Prostate gland (tissue), 2 donors: ENCODE measurements around the gene PROM2. TPM values are rescaled to one million over a fixed set of nuclear protein-coding genes. Genes with fewer than 3 reads are reported as not detected.

Experiments used
- DNase-seq: peaks from one replicate; pipeline ENCODE4 v3.0.0-alpha.2; 2019; ENCODE audit warnings: low spot score
- H3K27ac ChIP-seq, 2 donors: fragments of 200-600 bp; sonication (generic); 2 replicates each; pipeline ENCODE4 v1.5.1; 2017 to 2019
- H3K27me3 ChIP-seq: fragments of 200-600 bp; sonication (generic); replicated peaks from 2 replicates; pipeline ENCODE4 v1.5.1; 2019; ENCODE audit not compliant: insufficient read depth
- H3K36me3 ChIP-seq, 2 donors: fragments of 200-600 bp; sonication (generic); 1 replicate in 1 of 2; 2 replicates in 1 of 2; pipeline versions ENCODE4 v1.5.1 to v1.8.1; 2017 to 2019
- H3K4me1 ChIP-seq: fragments of 200-600 bp; sonication (generic); replicated peaks from 2 replicates; pipeline ENCODE4 v1.5.1; 2019
- H3K4me3 ChIP-seq, 2 donors: fragments of 200-600 bp; sonication (generic); 2 replicates each; pipeline ENCODE4 v1.5.1; 2017 to 2019
- H3K9me3 ChIP-seq: fragments of 200-600 bp; sonication (generic); 2 replicates; pipeline ENCODE4 v1.5.1; 2017
- POLR2A ChIP-seq: fragments of 450-650 bp; IDR thresholded peaks from one replicate; pipeline ENCODE4 v1.6.1; 2016; ENCODE audit warnings: antibody characterized with exemption, mild to moderate bottlenecking
- POLR2AphosphoS5 ChIP-seq: sonication (generic); formaldehyde crosslinking; IDR thresholded peaks from one replicate; pipeline ENCODE4 v1.6.1; 2017; ENCODE audit warnings: antibody characterized with exemption
- WGBS: methylation state at CpG from one replicate; pipeline ENCODE4 v1.1.5; 2018; 5-methylcytosine and 5-hydroxymethylcytosine counted together
- intact Hi-C: fragments of 100-400 bp; cut with DNase I; formaldehyde crosslinking; loops from one replicate; pipeline ENCODE4 v1.14.2; 2022
- total RNA-seq, 2 donors: library from RNA; depleted of rRNA; stranded (reverse); fragments of >200 nt; gene quantifications; one replicate each; pipeline ENCODE4 v1.1.0, GENCODE V29; 2016
- TF ChIP-seq, protein P1 (sequence below), 4 experiments: fragments of 200-600 bp in 2 of 4; fragments of 450-650 bp in 2 of 4; sonication (generic) in 2 of 4; IDR thresholded peaks; 1 replicate in 3 of 4; 2 replicates in 1 of 4; pipeline ENCODE4 v1.5.1; 2016 to 2019; ENCODE audit warnings: antibody characterized with exemption in 4 of 4, mild to moderate bottlenecking in 2 of 4, moderate library complexity in 2 of 4

Gene PROM2
- total RNA-seq, 2 donors from 2014 or later: 43.4 to 80.1 TPM

- Histone ChIP-seq H3K36me3 (no peaks in the 10 kb centered on the region), H3K27ac (peak overlapping the region; percentile 66 to 72), H3K4me3 (peak overlapping the region; percentile 20 to 30), H3K4me1 (peaks cover 4% of the 10 kb centered on the region), H3K27me3 (no peaks in the 10 kb centered on the region), H3K9me3 (no peaks in the 10 kb centered on the region)
- whole genome bisulfite sequencing: 63% methylated on average over 4 of the region's 4 CpGs
- no peak for DNase-seq
- TF ChIP-seq, protein P1, sequence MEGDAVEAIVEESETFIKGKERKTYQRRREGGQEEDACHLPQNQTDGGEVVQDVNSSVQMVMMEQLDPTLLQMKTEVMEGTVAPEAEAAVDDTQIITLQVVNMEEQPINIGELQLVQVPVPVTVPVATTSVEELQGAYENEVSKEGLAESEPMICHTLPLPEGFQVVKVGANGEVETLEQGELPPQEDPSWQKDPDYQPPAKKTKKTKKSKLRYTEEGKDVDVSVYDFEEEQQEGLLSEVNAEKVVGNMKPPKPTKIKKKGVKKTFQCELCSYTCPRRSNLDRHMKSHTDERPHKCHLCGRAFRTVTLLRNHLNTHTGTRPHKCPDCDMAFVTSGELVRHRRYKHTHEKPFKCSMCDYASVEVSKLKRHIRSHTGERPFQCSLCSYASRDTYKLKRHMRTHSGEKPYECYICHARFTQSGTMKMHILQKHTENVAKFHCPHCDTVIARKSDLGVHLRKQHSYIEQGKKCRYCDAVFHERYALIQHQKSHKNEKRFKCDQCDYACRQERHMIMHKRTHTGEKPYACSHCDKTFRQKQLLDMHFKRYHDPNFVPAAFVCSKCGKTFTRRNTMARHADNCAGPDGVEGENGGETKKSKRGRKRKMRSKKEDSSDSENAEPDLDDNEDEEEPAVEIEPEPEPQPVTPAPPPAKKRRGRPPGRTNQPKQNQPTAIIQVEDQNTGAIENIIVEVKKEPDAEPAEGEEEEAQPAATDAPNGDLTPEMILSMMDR (IDR thresholded peaks at IDR 0.05): no peak
- TF ChIP-seq POLR2AphosphoS5: no peak
- no peak for TF ChIP-seq POLR2A
- intact Hi-C loops: no loop called here
These were observed 884 bp downstream of the PROM2 start for GRCh38 chr2:95275151-95275515.

DNA sequence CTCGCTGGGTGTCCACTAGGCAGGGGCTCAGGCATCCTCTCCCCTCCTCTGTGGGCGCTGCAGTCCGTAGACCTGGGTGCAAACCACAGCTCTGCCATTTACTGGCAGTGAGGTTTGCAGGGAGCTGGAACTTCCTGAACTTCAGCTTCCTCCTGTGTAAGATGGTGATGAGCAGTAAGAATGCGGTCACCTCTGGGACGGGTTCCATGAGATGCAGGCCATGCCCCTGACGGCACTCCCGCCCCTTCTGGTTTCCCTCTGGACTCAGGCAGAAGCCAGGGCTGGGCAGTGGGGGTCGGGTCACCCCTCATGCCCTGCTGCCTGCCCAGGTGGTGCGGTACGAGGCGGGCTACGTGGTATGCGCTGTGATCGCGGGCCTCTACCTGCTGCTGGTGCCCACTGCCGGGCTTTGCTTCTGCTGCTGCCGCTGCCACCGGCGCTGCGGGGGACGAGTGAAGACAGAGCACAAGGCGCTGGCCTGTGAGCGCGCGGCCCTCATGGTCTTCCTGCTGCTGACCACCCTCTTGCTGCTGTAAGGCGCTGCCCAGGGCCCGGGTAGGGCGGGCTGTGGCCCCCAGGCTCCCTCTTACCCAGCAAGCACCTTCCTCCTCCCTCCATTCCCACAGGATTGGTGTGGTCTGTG lies 1.5 kb downstream of the PROM2 start:
- peak overlapping the region; percentile 20 to 30 for H3K4me3 ChIP-seq
- H3K27me3 ChIP-seq: no peaks in the 10 kb centered on the region
- H3K4me1 ChIP-seq: peaks cover 4% of the 10 kb centered on the region
- intact Hi-C loops: no loop called here
- 66% methylated on average over 7 of the region's 28 CpGs for WGBS
- peak overlapping the region; percentile 66 to 72 for H3K27ac ChIP-seq
- no peaks in the 10 kb centered on the region for H3K36me3 ChIP-seq
- no peaks in the 10 kb centered on the region for H3K9me3 ChIP-seq
- TF ChIP-seq POLR2A (peak; percentile 48), POLR2AphosphoS5 (peak; percentile 52)
- TF ChIP-seq, protein P1 (IDR thresholded peaks at IDR 0.05): no peak
- peak; percentile 61 for DNase-seq

- Histone ChIP-seq H3K4me3 (peak overlapping the region; percentile 20 to 30), H3K4me1 (peaks cover 4% of the 10 kb centered on the region), H3K9me3 (no peaks in the 10 kb centered on the region), H3K27ac (peak overlapping the region; percentile 66 to 72), H3K27me3 (no peaks in the 10 kb centered on the region), H3K36me3 (no peaks in the 10 kb centered on the region)
- no peak for TF ChIP-seq POLR2A
- TF ChIP-seq, protein P1 (IDR thresholded peaks at IDR 0.05): no peak
- TF ChIP-seq POLR2AphosphoS5: no peak
- DNase-seq: no peak
- WGBS: 78% methylated on average over 21 of the region's 22 CpGs
- intact Hi-C loops: no loop called here
These were observed 2.1 kb downstream of the PROM2 start for GRCh38 chr2:95276244-95276887.

DNA sequence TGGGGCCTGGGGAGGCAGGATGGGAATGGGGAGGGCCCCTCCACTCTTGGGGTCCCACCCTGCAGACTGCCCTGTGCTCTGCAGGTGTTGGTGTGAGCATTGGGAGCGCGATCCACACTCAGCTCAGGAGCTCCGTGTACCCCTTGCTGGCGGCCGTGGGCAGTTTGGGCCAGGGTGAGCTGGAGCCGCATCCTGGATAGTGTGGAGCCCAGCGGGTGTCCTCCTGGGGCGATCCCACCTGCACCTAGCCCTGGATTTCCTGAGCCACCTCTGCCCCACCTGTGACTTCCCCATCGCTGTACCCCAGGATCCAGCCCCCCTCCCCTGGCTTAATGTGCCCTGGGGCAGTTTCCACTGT lies 2.6 kb downstream of the PROM2 start:
- no peaks in the 10 kb centered on the region for H3K27me3 ChIP-seq
- no peak overlapping the region for H3K4me3 ChIP-seq
- H3K27ac ChIP-seq: peak overlapping the region in 1 of 2 donors; percentile 16
- intact Hi-C loops: no loop called here
- H3K4me1 ChIP-seq: peaks cover 4% of the 10 kb centered on the region
- WGBS: 85% methylated on average over 9 of the region's 9 CpGs
- no peaks in the 10 kb centered on the region for H3K9me3 ChIP-seq
- TF ChIP-seq, protein P1 (IDR thresholded peaks at IDR 0.05): no peak
- no peak for DNase-seq
- H3K36me3 ChIP-seq: no peaks in the 10 kb centered on the region
